ENCODE measurements around the gene KEL.
"Not testable (repeated sequence)": the region's sequence is repeated elsewhere in the genome, so short reads cannot be mapped to it uniquely, and the experiment has no call there.

KEL gene, protein sequence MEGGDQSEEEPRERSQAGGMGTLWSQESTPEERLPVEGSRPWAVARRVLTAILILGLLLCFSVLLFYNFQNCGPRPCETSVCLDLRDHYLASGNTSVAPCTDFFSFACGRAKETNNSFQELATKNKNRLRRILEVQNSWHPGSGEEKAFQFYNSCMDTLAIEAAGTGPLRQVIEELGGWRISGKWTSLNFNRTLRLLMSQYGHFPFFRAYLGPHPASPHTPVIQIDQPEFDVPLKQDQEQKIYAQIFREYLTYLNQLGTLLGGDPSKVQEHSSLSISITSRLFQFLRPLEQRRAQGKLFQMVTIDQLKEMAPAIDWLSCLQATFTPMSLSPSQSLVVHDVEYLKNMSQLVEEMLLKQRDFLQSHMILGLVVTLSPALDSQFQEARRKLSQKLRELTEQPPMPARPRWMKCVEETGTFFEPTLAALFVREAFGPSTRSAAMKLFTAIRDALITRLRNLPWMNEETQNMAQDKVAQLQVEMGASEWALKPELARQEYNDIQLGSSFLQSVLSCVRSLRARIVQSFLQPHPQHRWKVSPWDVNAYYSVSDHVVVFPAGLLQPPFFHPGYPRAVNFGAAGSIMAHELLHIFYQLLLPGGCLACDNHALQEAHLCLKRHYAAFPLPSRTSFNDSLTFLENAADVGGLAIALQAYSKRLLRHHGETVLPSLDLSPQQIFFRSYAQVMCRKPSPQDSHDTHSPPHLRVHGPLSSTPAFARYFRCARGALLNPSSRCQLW

DNA sequence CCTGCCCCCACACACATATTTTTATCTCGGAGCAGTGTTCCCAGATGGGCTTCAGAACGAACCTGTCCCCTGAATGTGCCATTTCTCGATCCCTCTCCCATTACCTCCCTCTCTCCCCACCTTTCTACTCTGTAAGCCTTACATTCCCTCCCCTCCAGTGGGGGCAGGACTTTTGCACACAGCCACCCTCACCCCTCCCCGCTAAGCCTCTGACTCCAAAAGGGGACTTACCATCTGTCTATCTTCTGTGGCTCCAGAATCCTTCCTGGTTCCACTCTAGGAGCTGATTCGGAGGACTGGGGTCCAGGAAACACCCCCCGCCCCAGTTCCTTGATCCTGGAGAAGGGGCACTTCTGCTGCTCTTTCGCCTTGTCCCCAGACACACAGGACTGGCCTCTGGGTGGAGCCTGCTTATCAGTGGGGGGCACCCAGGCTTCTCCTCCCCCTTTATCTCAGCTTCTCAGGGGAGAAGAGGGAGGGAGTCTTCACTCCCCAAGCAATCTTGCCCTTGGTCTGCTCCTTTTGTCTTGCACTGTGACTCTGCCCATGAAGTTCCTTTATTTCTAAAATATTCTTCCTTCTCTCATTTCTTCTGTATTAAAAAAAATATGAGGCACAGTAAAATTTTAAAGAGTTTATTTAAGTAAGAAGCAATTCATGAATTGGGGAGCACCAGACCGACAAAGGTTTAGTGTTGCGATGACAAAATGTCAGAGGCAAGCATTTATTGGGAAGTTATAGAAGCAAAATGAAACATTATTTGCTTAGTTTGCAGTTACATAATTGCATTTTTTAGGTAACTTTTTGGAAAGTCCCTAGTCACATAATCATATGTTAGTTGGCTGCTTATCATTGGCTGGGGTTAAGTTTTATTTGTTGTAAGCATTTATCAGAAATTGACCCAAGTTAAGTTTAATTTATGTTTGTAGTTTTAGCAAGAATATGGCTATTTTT lies at the start of gene KEL:
KEL (minus strand) TSS at position 391 of the 954 bp plus-strand sequence; CDS start at position 234, 157 bp downstream.
- no peak for DNase-seq

DNA sequence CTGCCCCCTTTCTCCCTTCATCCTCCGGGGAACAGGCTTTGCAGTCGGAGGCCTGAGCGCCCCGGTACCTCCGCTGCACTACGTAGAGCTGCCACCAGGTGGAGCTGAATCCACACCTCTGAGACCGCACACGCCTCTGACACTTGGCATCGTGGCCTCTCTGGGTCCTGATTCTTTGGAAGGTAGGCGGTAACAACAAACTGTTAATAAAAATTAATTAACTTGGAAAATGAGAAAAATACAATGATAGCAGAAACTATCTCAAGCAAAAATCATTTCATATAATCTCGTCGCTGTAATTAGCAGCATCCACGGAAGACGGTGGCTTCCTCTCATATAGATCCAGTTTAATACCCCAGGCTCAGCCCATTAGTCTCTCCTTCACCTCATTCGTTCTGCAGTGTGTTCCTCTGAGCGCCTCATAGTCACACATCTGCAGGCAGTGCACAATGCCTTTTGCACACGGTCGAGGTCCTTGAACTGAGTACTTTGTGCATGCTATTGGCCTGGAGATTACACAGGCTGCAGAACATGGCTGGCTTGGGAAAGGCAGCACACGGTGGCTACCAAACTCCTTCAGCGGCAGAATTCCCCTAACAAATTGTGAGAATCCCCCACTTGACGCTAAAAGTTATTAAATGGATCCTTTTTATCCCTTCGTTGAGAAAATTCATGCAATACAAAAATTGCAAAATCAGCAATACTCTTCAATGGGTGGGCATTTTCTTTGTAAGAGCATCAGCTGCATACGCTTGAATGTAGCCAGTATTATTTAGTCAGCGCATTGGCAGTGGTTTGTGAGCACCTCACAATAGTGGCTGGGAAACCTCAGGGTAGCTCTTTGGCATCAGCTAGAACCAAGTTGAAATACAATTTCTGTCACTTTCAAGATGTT lies 46.1 kb upstream of the KEL start:
- DNase-seq = peak; percentile 84

DNA sequence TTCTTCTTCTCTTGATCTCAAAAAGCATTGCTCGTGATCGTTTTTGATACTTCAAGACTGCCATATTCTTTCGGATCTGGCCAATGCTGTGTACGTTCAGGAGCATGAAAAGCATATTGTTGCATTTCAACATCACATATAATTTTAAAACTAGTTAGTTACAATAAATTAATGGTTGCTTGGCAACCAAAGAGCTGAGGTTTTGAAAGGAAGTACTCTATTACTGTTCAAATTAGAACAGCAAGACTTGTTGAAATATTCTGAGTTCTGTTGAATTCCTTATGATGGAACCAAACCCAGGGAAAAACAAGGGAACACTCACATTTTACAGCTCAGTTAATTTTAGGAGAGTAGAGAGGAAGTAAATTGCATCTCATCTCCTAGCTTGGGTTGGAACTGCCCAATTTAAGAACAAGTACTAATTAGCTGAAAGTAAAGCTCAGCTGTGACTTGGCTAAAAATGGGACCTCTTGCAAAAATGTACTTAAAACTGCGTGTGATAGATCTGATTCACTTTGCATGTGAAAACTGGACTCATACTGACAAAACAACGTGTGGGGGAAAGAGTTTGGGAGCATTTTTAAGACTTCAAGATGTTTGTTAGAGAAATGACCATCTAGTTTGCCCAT lies 43.6 kb upstream of the KEL start:
- no peak for DNase-seq

DNA sequence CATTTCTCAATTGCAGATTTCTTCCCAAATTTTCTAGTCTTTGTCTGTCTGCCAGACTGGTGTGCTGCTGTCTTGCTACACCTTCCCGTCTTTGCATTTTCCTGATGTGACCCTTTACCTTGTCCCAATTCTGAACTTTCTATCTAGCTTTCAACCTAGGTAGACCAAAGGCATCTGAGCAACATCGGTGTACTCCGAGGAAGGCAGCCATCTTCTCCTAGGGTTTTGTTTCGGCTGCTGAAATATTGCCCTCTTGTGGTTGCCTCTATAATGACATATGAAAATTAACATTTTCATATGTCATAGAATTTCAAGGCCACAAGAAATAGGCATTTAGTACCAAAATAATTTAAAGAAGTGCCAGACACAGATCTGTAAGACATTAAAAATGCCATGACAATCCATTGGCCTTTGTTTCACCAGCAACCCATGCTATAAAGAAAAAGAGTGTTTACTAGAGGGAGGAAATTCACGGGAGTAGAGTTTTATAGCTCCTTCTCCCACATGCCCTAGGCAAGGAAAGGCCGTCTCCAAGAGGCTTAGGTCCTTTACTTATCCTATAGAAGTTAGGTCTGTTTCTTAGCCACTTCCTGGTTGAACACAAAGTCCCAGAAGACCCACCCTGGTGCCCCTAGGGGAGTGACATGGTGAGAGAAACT lies 41.4 kb upstream of the KEL start:
- DNase-seq = peak; percentile 26

DNA sequence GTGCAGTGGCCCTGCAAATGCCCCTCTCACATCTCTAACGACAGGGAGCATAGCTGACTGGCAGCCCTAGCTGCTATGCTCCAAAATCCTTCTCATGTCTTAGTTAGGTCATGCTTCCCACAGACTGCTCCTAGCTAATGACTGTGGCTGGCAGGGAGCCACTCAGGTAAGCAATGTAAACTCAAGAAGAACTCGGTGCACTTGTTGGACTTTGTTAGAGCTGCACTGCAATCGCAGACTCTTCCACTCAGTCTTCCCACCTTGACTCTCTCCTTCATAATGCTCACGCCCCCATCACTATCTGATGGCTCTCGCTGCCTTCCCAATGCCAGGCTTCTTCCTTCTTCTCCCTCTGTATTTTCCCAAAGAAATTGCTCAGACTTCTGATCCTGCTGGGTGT lies 40.7 kb upstream of the KEL start:
- DNase-seq = no peak

DNA sequence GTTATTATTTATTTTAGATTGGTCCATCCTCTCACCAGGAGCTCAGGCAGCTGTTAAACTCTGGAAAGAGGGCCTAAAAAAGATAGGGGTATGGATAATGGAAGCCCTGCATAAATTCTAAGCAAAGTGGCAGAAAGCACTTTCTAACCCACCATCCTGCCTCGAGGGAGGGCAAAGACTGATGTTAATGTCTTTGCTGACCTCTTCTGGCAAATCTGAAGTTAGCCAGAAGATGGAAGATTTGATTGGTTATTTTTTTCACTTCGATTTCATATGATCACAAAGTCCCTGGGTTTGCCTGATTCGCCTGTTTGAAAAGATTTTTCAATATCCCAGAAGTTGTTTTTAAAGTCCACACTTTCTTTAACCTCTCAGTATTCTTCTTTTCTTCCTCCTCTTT lies 39.9 kb upstream of the KEL start:
- DNase-seq = no peak

DNA sequence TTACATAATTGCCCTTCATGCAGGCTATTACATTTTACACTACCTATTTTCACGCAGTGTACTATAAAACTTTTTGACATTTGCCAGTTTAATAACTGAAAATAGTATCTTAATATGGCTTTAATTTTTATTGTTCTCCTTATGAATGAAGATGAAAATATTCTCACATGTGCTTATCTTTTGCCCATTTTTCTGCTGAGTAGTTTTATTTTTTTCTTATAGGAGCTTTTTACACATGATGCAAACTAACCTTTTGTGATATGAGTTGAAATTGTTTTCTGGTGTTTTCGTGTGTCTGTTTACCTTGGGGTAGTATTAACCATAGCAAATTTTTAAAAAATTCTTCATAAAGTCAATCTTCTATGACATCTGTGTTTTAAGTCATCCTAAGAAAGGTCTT lies 38.5 kb upstream of the KEL start:
- DNase-seq = no peak

DNA sequence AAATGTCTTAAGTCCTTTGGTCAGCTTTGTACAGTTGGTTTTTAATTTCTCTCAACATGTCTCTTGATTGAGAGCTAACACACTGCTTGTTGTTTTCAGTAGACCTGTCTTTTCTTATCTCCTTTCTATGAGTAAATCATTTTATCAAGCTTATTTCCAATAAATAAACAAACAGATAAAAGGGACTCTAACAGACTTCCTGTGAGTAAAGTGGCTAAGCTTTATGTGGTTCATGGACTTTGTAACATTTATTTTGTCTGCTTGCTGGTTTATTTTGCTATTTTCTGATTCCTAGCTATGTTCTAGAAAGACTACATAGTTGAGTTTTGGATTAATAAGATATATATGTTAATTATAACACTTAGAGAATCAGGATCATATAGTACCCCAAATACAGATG lies 37.6 kb upstream of the KEL start:
- no peak for DNase-seq

DNA sequence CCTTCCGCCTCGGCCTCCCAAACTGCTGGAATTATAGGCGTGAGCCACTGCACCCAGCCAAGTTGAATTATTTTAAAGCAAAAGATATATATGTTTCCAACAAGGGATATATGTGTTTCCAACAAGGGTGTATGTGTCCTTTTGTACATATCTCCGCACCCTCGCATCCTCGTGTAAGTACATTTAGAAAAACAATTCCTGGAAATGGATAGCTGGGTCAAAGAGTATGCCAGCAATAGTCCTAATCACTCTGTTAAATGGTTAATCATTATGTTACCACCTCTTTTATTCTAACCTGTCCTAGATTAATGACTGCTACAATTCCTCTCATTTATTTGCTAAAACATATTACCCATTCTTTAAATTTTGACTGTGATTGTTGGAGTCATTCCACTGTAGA lies 36.8 kb upstream of the KEL start:
- no peak for DNase-seq

DNA sequence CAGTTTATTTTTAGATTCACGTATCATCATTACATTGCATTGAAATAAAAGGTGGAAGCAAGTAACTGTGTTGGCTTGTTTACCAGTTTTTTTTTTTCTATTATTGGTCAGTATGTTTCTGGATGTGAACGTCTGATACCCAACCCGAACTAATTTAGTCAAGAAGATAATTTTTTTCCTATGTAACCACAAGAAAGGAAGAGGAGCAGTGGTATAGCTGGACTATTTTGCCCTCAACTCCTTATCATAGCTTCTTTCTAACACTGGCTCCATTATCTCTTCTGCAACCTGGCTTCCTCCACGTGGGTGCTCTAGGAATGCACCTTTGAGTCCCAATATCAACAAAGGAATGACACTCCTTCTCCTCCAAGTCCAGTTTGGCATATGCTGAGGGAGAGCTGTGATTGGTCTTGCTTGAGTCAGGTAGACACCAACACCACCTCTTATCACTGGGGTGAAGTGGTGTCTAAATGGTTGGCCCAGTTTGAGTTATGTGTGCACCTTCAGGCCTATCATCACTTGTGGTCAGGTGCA lies 35.4 kb upstream of the KEL start:
- no peak for DNase-seq

DNA sequence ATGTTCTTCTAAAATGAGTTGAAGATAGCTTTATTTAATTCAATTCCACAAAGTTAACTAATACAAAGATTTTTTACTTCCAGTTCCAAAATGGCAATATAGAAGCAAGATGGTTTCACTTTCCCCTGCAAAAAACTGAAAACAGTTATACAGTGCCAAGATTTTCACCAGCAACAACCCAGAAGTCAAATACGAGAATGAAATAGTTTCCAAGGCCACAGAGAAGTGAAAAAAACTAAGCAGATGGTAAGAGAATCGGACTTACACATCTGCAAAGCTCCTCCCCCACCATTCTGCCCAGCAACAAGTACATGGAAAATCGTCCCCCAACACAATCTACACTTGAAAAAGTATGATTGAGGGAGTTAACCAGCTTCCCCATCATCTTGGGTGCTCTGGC lies 30.3 kb upstream of the KEL start:
- no peak for DNase-seq

DNA sequence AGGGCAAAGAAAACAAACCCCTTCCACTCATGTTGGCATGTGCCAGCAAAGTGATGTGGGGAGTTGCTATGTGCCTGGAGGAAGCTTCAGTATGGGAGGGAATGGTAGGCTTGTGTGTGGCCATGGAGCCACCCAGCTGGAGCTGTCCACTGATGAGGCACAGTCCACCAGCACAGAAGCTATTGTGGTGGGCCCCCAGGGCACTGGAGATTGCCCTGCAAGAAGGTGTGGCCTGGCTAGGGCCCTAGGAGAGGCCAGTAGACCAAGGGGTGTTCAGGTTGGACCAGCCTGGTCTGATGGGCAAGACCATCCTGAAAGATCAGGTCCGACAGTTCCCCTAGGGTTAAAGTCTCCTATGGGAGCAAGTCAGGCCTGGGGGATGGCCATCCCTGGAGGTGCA lies 22.1 kb upstream of the KEL start:
- DNase-seq = no peak

DNA sequence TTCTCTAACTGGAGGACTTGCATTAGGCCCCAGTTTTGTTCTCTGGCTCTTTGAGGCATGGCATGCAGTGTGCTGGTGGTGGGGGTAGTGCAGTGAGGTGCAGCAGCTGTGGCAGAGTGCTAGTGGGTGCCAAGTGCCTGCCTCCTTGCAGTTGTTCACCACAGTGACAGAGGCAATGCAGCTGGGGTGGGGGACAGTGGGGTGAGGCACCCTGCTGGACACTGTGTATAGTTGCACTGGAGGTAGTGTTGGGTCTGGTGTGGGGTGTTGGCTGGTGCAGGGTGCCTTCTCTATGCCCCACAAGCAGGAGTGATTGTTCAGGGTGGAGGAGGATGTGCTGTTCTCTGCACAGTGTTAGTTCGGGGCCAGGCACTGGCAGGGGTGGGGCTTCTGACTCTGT lies 21.7 kb upstream of the KEL start:
- no peak for DNase-seq

DNA sequence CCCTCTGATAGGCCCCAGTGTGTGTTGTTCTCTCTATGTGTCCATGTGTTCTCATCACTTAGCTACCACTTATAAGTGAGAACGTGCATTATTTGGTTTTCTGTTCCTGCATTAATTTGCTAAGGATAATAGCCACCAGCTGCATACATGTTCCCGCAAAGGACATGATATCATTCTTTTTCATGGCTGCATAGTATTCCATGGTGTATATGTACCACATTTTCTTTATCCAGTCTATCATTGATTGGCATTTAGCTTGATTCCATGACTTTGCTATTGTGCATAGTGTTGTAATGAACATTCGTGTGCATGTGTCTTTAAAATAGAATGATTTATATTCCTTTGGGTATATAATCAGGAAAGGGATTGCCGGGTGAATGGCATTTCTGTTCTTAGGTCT lies 16.2 kb upstream of the KEL start:
- not testable (repeated sequence) for DNase-seq

DNA sequence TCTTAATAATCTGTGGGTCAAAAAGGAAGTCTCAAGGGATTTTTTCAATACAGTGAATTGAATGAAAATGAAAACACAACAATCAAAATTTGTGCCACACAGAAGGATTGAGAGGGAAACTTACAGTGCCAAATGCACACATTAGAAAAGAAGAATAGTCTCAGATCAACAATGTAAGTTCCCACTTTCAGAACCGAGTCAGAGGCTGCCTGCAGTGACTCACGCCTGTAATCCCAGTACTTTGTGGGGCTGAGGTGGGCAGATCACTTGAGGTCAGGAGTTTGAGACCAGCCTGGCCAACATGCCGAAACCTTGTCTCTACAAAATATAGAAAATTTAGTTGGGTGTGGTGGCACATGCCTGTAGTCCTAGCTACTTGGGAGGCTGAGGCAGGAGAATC lies 12.5 kb upstream of the KEL start:
- DNase-seq = no peak

DNA sequence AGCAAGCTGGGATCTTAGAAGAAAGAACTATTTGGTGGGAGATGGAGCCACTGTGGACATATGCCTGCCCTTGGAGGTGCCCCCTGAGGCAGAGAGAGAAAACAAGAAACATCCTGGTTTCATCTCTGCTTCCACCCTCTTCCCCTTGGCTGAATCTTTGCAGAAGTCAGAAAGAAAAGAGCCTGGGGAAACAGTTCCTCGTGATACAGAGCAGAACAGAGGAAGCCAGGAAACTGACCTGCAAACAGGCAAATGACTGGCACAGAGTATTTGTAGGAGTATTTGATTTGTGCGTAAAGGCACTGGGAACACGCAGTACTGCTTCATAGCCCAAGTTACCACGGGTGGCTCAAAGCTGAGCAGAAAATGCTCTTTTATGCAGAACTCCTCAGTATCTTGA lies 7.0 kb upstream of the KEL start:
- DNase-seq = no peak

DNA sequence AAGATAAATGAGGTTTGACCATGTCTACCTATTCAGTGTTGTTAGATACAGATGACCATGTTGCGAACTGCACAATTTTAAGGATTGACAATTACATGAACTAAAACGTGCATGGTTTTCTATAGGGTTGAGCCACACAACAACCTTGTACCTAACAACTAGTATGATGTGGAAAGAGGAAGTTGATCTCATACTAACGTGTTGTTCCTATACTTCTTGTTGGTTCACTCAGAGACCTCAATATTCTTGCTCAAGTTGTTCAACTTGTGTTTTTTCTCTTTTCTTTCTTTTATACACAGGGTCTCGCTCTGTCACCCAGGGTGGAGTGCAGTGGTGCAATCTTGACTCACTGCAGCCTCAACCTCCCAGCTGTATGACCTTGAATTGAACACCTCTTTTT lies 6.1 kb upstream of the KEL start:
- no peak for DNase-seq

DNA sequence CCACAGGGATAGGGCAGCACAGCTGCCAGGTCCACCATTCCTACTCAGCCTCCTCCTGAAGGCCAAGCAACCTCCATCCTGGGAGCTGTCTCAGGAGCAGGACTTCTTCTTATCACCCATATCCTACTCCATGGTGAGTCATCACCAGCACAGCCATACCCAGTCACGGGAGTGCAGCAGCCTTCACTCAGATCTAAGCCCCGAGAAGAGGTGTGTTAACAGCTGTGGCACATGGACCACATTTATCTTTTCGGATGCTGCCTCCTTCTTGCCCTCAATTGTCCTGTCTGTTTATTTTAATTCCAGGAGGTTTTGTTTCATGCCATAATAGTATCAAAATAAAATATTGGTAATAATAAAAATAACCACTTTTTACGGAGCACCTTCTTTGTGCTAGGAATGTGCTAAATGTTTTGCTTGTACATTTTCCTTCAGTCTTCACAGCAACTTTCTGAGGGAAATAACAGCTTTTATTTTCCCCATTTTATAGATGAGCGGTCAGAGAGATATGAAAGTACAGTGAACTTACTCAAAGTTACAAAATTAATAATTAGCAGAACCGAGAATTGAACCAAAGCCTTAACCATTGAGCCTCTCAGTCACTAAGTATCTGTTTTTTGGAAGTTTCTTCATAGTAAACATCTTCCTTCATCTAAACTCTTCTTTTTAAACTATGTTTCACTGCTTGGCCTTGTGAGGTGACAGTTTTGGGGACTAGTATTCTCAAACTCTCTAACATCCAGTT lies 2.5 kb upstream of the KEL start:
- DNase-seq = no peak

DNA sequence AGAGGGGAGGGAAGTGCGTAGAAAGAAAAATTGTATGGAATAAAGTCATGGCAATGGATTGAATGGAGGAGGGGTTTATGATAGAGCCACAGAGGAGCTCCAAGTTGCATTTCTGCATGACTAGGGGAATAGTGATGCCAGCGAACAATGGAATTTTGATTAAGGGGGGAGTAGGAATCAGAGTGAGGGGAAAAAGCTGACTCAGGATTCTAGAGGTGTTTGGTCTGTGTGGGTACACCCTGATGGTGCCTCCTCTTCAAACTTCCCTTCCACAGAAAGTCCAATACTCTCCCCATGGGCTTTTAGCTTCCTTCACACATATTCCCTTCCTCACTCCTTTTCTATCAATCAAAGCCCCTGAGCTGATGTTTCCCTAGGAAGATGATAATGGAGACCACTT lies 1.8 kb upstream of the KEL start:
- DNase-seq = no peak

DNA sequence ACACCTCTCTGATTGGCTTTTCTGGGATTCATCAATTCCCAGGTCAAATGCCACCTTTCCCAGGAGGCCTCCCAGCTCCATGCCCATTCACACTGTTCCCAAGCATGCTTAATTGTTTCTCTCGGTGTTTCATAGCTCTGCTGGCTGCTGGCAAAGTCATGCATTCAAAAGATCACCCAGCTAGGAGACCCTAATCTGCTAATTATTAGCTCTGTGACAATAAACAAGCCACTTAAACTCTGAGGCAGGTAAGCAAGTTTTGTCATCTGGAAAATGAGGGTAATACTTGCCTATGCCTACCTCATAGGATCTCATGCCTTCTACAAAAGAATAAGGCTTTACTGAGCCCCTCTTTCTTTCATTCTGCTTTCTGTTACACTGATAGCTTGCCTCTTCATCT lies 828 bp upstream of the KEL start:
- DNase-seq = no peak
